ENCODE measurements around the gene LEMD2.

The LEMD2 gene

DNA sequence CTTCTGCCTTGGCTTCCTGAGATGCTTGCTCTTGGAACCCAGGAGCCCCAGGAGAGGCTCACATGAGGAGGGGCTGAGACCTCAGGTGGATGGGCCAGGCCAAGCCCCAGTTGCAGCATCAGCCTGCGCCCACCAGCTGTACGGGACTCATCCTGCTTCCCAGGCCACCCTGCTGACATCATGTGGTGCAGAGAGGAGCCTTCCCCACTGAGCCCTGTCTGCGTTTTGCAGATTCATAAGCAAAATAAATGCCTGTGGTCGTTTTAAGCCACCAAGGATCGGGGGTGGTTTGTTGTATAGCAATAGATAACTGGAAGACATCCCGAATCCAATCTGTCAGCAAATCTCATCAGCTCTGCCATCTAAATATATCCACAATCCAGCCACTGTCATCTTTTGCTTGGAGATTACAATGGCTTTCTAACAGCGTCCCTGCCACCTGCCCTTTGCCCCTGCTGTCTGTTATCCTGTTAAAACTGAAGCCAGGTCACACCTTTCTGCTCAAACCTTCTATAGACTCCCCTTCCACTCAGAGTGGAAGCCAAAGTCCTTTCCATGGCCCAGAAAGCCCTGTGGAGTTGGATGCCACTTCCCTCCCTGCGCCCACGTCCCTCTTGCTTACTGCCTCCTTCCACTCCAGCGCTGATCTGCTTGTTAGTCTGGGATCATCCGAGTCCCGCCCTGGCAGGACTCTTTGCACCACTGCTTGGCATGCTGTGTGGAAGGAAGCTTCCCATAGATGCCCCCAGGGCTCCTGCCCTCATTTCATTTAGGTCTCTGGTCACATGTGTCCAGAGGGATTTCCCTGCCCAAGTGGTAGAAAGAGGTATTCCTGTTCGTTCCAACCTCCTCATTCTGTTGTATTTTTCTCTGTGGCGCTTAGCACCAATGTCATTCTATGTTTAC lies 38.9 kb upstream of the LEMD2 start:
- no peaks in the 10 kb centered on the region for H3K36me3 ChIP-seq (ENCODE audit: control insufficient read depth in 2 of 2, insufficient read depth in 1 of 2, low read length in 2 of 2)
- no peak overlapping the region for H3K27ac ChIP-seq (ENCODE audit: extremely low read depth, low read depth, low read length)
- TF ChIP-seq ZNF211 (tag by site-specific recombination; IDR thresholded peaks at IDR 0.05; ENCODE audit: low read depth) (no peak), ZNF514 (tag by site-specific recombination; IDR thresholded peaks at IDR 0.05) (no peak), ZNF335 (tag by site-specific recombination; conservative IDR thresholded peaks at IDR 0.05) (no peak), ZNF24 (tag by site-specific recombination; IDR thresholded peaks at IDR 0.05) (no peak), CTCF (tag by site-specific recombination; IDR thresholded peaks at IDR 0.05) (no peak), ZNF10 (tag by site-specific recombination; IDR thresholded peaks at IDR 0.05) (no peak), ZSCAN23 (tag by site-specific recombination; IDR thresholded peaks at IDR 0.05) (no peak)
- no peaks in the 10 kb centered on the region for H3K9me3 ChIP-seq (ENCODE audit: control insufficient read depth, insufficient read depth, low read depth, low read length)
- ChIA-PET POLR2A (no interaction called here), CTCF (interaction anchor here (0.6 to 1.7 kb wide), 3 partner anchors 35 to 200 kb away, joined by 3 to 5 read pairs (median 4); no protein-coding TSS in a partner anchor)
- H3K4me3 ChIP-seq (ENCODE audit: low read depth, low read length) = no peak overlapping the region
- no peaks in the 10 kb centered on the region for H3K4me1 ChIP-seq (ENCODE audit: control insufficient read depth, insufficient read depth, low read length)

DNA sequence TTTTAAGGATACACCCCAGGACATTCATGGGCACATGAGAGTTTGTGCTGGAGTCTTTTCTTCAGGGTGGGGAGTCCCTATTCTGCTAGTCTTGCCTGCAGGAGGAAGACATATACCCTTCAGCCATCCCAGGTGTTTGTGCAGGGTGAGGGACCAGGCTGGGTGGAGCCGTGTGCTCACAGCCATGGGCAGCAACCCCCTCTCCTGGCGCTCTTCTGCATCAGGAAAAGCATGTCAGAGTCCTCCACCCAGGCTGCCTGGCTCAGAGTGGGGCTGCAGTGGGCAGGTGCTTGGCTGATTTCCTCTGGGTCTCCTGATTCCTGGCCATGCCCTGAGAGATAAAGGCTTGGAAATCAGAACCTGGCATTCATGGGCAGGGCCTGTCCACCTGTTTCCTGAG lies 37.6 kb upstream of the LEMD2 start:
- ChIA-PET POLR2A (no interaction called here), CTCF (interaction anchor here (1.0 kb wide), 1 partner anchor 59 kb away, joined by 3 read pairs; no protein-coding TSS in a partner anchor)
- no peaks in the 10 kb centered on the region for H3K36me3 ChIP-seq (ENCODE audit: control insufficient read depth in 2 of 2, insufficient read depth in 1 of 2, low read length in 2 of 2)
- no peak overlapping the region for H3K4me3 ChIP-seq (ENCODE audit: low read depth, low read length)
- H3K4me1 ChIP-seq (ENCODE audit: control insufficient read depth, insufficient read depth, low read length) = no peaks in the 10 kb centered on the region
- H3K9me3 ChIP-seq (ENCODE audit: control insufficient read depth, insufficient read depth, low read depth, low read length) = no peaks in the 10 kb centered on the region
- no peak overlapping the region for H3K27ac ChIP-seq (ENCODE audit: extremely low read depth, low read depth, low read length)
- TF ChIP-seq ZNF280C (tag by site-specific recombination; IDR thresholded peaks at IDR 0.05) (no peak), ZBTB11 (tag by site-specific recombination; conservative IDR thresholded peaks at IDR 0.05; ENCODE audit: low read depth) (no peak), SCRT1 (tag by site-specific recombination; IDR thresholded peaks at IDR 0.05; ENCODE audit: borderline replicate concordance) (no peak), ZBTB49 (tag by site-specific recombination; IDR thresholded peaks at IDR 0.05; ENCODE audit: low read depth) (no peak), ZBTB1 (tag by site-specific recombination; IDR thresholded peaks at IDR 0.05) (no peak), ZSCAN23 (tag by site-specific recombination; IDR thresholded peaks at IDR 0.05) (no peak), PBX3 (CRISPR knock-in tag; IDR thresholded peaks at IDR 0.05) (no peak), ZNF701 (tag by site-specific recombination; IDR thresholded peaks at IDR 0.05) (no peak), ZNF585B (tag by site-specific recombination; IDR thresholded peaks at IDR 0.05) (no peak), ZNF16 (tag by site-specific recombination; IDR thresholded peaks at IDR 0.05; ENCODE audit: low read depth) (no peak), HOXC10 (CRISPR knock-in tag; IDR thresholded peaks at IDR 0.05) (no peak), ZNF350 (tag by site-specific recombination; IDR thresholded peaks at IDR 0.05) (no peak), ZNF221 (tag by site-specific recombination; IDR thresholded peaks at IDR 0.05; ENCODE audit: borderline replicate concordance) (no peak), ZNF658 (tag by site-specific recombination; IDR thresholded peaks at IDR 0.05) (no peak), REPIN1 (tag by site-specific recombination; IDR thresholded peaks at IDR 0.05; ENCODE audit: low read depth) (no peak), GLI2 (tag by site-specific recombination; IDR thresholded peaks at IDR 0.05; ENCODE audit: borderline replicate concordance, low read depth) (no peak), ZFP3 (tag by site-specific recombination; IDR thresholded peaks at IDR 0.05; ENCODE audit: low read depth) (no peak)

Measured in HEK293 (cell line).